NOMO-1 (cell line): ENCODE measurements around the gene MOK.
"Not testable (repeated sequence)": the region's sequence is repeated elsewhere in the genome, so short reads cannot be mapped to it uniquely, and the experiment has no call there.

ENCODE experiments used
- DNase-seq, 2 experiments: peaks; one replicate each; lab custom pipeline; 2025; ENCODE audit not compliant: unreplicated experiment in 2 of 2; lab: John Stamatoyannopoulos, UW

The MOK gene

GRCh38 chr14:102304611-102305506, at the start of gene MOK:
TSS of gene MOK (minus strand) at chr14:102305164. CDS start at chr14:102304968, 196 bp downstream.
- DNase-seq = peak; percentile 86 to 92

GRCh38 chr14:102353126-102353619, 48.2 kb upstream of the MOK start:
- no peak for DNase-seq

- no peak for DNase-seq
Measured at GRCh38 chr14:102352213-102352612, 47.2 kb upstream of the MOK start.

GRCh38 chr14:102351593-102351992, 46.6 kb upstream of the MOK start:
- DNase-seq = not testable (repeated sequence)

- DNase-seq = no peak
Measured at GRCh38 chr14:102351023-102351422, 46.1 kb upstream of the MOK start.

- DNase-seq = no peak
Measured at GRCh38 chr14:102348376-102348775, 43.4 kb upstream of the MOK start.

GRCh38 chr14:102346645-102347044, 41.7 kb upstream of the MOK start:
- no peak for DNase-seq

- DNase-seq = no peak
Measured at GRCh38 chr14:102345232-102345631, 40.3 kb upstream of the MOK start.

- DNase-seq = no peak
Measured at GRCh38 chr14:102344485-102344884, 39.5 kb upstream of the MOK start.

- no peak for DNase-seq
Measured at GRCh38 chr14:102344084-102344483, 39.1 kb upstream of the MOK start.

- DNase-seq = no peak
Measured at GRCh38 chr14:102342238-102342637, 37.3 kb upstream of the MOK start.

GRCh38 chr14:102341566-102341965, 36.6 kb upstream of the MOK start:
- no peak for DNase-seq

- DNase-seq = no peak
Measured at GRCh38 chr14:102338724-102339123, 33.8 kb upstream of the MOK start.

- DNase-seq = no peak
Measured at GRCh38 chr14:102335163-102335562, 30.2 kb upstream of the MOK start.

- DNase-seq = no peak
Measured at GRCh38 chr14:102333795-102334705, 29.1 kb upstream of the MOK start.

GRCh38 chr14:102333390-102333789, 28.4 kb upstream of the MOK start:
- DNase-seq = no peak

GRCh38 chr14:102330806-102331205, 25.8 kb upstream of the MOK start:
- DNase-seq = no peak

- not testable (repeated sequence) for DNase-seq
Measured at GRCh38 chr14:102329381-102329780, 24.4 kb upstream of the MOK start.

- no peak for DNase-seq
Measured at GRCh38 chr14:102326583-102326982, 21.6 kb upstream of the MOK start.

GRCh38 chr14:102325791-102326345, 20.9 kb upstream of the MOK start:
- no peak for DNase-seq

- DNase-seq = peak in 1 of 2 experiments; percentile 2
Measured at GRCh38 chr14:102323102-102323501, 18.1 kb upstream of the MOK start.
